GM21825 (cell line): ENCODE measurements around the gene TRIP11.

Experiments
- ATAC-seq: cut with Tn5 transposase; IDR thresholded peaks from one replicate; pipeline ENCODE4 v1.9.1; 2021; ENCODE audit warnings: mild to moderate bottlenecking, moderate library complexity; ENCODE audit not compliant: unreplicated experiment

TRIP11 gene

DNA sequence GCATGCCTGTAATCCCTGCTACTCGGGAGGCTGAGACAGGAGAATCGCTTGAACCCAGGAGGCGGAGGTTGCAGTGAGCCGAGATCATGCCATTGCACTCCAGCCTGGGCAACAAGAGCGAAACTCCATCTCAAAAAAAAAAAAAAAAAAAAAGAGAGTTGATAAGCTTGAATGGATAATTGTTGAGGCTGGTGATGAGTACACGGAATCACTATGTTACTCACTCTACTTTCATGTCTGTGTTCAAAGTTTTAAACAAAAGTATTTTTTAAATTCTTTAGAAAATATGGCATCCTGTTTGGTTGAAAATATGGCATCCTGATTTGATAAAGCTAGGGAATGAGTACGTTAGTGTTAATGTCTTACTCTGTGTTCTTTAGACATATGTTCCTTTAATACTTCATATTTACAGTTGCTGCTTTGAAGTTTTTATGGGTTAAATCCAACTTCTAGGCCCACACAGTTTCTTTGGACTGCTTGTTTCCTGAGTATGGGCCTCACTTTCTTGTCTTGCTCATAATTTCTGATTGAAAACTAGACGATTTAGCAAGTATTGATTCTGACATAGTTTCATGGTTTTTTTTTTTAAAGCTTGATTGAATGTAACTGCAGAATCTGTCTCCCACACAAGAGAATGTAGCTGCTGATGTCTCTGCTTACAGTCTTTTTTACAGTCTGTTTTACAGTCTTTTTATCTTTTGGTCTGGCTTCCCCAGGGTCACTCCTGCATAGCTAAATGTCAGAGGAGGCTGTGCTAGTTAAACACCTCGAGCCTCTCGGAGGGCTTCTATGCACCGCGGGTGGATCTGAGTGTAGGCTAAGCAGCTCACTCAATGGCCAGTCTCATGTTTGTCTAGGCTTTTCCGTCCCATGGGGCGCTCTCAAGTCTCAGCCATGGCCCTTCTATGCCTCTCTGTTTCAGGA, 78.3 kb downstream of the TRIP11 start:
- ATAC-seq: no peak

DNA sequence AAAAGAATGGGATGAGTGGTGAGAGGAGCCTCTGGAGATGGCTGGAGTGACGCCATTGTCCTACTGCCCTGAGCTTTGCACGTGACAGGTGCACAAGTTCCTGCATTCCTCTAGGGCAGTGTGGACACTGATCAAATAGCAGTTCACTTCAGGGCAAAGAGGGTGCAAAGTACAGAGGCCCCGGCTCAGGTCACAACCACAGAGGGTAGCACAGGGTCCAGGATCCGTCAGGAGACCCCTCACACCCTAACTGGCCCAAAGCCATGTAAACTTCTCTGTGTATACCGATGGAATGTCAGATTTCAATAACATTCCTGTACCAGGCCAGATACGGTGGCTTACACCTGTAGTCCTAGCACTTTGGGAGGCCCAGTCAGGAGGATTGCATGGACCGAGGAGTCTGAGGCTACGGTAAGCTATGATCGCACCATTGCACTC, 82.0 kb downstream of the TRIP11 start:
- ATAC-seq: no peak

- no peak for ATAC-seq
Measured at GRCh38 chr14:91956616-91957015, 83.2 kb downstream of the TRIP11 start.

DNA sequence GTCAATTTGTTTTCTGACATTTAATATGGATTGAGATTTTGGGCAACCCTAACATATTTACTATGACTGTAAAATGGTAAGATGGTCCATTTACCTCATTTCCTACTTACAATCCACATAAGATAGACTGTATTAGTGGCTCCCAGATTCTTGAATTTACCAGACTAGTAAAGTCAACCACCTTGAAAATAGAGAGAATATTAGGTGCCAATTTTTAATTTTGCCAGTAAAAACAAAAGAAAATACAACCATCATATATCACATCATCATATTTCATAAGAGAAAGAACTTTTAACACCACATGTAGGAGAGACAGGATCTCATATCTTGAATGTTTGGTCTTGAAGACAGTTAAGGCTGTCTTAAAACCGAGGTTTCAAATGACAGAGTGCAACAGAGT, 84.7 kb downstream of the TRIP11 start:
- ATAC-seq: no peak

- no peak for ATAC-seq
Measured at GRCh38 chr14:91953170-91953985, 86.5 kb downstream of the TRIP11 start.

- no peak for ATAC-seq
Measured at GRCh38 chr14:91947475-91948184, 92.2 kb downstream of the TRIP11 start, which contains the start of gene FBLN5. Gene FBLN5, minus strand, starts transcription at chr14:91947694. Its CDS starts 465 bp downstream, at chr14:91947229.

DNA sequence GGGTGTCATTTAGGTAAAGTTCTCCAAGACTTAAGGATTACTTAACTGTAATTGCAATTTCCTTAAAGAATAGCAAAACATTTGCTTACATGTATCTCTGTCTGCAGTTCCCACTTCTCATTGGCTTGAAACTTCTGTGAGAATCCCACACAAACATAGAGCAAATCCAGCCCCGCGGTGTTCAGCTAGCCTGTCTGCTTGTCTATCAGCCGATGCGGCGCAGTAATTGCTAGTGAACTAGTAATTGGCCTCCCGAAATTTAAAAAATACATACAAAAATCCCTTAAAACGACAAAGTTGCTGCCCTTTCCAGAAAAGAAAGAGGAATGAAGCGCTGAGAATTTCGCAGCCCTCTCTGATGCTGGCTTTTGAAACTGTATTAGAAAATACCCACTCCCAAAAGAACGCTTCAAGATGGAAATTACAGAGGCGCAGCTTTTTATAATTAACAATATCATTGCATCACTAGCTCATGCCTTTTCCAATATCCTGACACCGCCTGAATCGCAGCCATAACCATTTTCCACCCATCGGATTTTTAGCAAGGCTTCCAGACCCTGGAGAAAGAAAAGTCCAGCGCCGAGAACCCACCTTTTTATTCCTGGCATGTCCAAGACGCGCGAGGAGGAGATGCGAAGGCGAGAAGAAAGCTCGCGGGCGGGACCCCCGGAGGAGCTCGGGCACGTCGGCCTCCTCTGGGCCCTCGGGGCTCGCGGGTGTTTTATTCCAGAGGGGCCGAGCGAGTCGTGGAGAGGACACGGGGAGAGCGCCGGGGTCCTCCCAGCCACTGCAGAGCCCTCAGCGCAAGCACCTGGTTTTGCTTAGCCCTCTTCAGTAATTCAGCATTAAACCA, 93.0 kb downstream of the TRIP11 start:
- no peak for ATAC-seq

- ATAC-seq: no peak
Measured at GRCh38 chr14:91945751-91946621, 93.9 kb downstream of the TRIP11 start.

DNA sequence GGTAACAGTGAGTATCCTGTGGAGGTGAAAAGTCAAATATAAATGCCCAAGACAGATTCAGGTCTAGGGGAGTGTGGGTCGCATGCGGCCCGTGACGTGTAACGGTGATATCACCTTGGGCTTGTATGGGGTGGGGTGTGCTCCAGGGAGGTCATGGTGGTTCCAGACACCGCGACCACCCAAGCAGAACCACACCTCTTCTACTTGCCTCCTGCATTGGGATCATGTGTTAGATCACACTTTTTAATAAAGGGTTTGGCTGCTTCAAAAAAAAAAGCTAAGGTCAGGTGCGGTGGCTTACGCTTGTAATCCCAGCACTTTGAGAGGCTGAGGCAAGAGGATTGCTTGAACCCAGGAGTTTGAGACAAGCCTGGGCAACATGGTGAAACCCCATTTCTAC, 96.9 kb downstream of the TRIP11 start:
- ATAC-seq: no peak

DNA sequence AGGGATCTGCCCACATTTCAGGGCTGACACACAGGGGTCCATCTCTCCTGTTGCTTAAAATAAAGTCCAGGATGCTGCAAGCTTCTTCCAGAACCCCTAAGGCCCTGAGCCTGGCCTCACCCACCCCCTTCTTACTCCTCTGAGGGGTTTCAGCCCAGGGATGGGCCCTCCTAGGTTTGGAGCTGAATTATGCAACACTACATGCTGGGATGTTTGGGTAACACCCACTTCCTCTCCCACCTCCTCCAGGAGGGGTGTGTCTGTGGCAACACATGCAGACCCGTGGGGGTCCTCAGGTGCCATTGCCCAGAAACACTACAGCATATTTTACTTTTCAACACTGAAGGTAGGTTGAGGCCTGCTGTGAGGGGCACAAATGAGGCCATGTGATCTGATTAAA, 97.7 kb downstream of the TRIP11 start:
- ATAC-seq: no peak

GRCh38 chr14:91940209-91940608, 99.7 kb downstream of the TRIP11 start:
- ATAC-seq: no peak

- no peak for ATAC-seq
Measured at GRCh38 chr14:91935586-91935985, 104.3 kb downstream of the TRIP11 start.

DNA sequence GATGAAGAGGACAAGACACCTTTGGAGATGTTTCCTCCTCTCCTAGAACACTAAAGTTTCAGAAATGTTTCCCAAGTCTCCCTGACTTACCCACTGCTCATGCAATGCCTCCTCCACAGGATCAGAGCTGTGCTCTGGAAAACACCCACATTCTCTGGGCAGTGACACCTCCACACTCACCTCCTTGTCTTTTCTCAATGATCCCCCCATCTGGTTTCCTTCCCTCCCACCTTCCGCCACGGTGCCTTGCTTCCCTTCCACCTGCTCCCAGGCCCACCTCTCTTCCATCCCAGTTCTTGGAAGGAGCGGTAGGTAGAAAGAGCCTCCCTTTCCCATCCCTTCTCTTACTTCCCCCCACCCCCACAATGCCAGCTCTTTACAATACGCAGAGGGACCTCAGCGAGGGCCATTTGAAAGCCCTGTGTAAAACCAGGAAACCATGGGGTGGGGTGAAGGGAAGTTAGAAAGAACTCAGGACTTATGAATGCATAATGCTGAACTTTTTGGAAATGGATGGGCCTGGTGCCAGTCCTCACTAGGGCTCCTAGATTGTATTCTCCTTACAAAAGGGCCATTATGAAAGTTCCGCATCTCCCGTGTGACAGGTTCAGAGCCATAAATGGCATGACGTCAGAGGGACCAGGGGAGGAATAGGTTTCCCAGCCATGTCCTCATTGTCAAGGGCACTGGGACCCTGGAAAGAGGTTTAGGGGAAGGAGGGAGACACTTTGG, 105.1 kb downstream of the TRIP11 start:
- no peak for ATAC-seq

GRCh38 chr14:91931478-91932088, 108.3 kb downstream of the TRIP11 start:
- ATAC-seq: no peak

- no peak for ATAC-seq
Measured at GRCh38 chr14:91929700-91930099, 110.2 kb downstream of the TRIP11 start.

- no peak for ATAC-seq
Measured at GRCh38 chr14:91927800-91928199, 112.1 kb downstream of the TRIP11 start.

GRCh38 chr14:91927191-91927590, 112.7 kb downstream of the TRIP11 start:
- no peak for ATAC-seq
